NCI-H748 (cell line): ENCODE measurements around the gene USP47.

Source experiments
- DNase-seq: peaks from one replicate; lab custom pipeline; 2025; ENCODE audit not compliant: unreplicated experiment; lab: John Stamatoyannopoulos, UW

The USP47 gene

GRCh38 chr11:11841723-11842420, at the start of gene USP47:
TSS of gene USP47 (plus strand) at chr11:11841972. CDS start at chr11:11842186, 214 bp downstream.
- peak; percentile 92 for DNase-seq

GRCh38 chr11:11793073-11793472, 48.7 kb upstream of the USP47 start:
- DNase-seq = no peak

GRCh38 chr11:11798586-11799438, 43.0 kb upstream of the USP47 start:
- peak; percentile 68 for DNase-seq

- no peak for DNase-seq
Observed at GRCh38 chr11:11805228-11805627, 36.5 kb upstream of the USP47 start.

- no peak for DNase-seq
Observed at GRCh38 chr11:11806074-11806473, 35.7 kb upstream of the USP47 start.

- DNase-seq = no peak
Observed at GRCh38 chr11:11806586-11806985, 35.2 kb upstream of the USP47 start.

- no peak for DNase-seq
Observed at GRCh38 chr11:11807811-11808782, 33.7 kb upstream of the USP47 start.

GRCh38 chr11:11808992-11809615, 32.7 kb upstream of the USP47 start:
- no peak for DNase-seq

- no peak for DNase-seq
Observed at GRCh38 chr11:11810764-11811726, 30.7 kb upstream of the USP47 start.

- no peak for DNase-seq
Observed at GRCh38 chr11:11813288-11813962, 28.3 kb upstream of the USP47 start.

GRCh38 chr11:11814614-11815452, 26.9 kb upstream of the USP47 start:
- DNase-seq = peak; percentile 42

GRCh38 chr11:11816511-11817314, 25.1 kb upstream of the USP47 start:
- DNase-seq = no peak

- no peak for DNase-seq
Observed at GRCh38 chr11:11817957-11818356, 23.8 kb upstream of the USP47 start.

- no peak for DNase-seq
Observed at GRCh38 chr11:11818529-11819121, 23.1 kb upstream of the USP47 start.

GRCh38 chr11:11821899-11822298, 19.9 kb upstream of the USP47 start:
- no peak for DNase-seq

- DNase-seq = no peak
Observed at GRCh38 chr11:11822946-11823345, 18.8 kb upstream of the USP47 start.

GRCh38 chr11:11826260-11826659, 15.5 kb upstream of the USP47 start:
- no peak for DNase-seq
